Measurements from ENCODE around the gene BDNF.

- TF ChIP-seq, protein P1, sequence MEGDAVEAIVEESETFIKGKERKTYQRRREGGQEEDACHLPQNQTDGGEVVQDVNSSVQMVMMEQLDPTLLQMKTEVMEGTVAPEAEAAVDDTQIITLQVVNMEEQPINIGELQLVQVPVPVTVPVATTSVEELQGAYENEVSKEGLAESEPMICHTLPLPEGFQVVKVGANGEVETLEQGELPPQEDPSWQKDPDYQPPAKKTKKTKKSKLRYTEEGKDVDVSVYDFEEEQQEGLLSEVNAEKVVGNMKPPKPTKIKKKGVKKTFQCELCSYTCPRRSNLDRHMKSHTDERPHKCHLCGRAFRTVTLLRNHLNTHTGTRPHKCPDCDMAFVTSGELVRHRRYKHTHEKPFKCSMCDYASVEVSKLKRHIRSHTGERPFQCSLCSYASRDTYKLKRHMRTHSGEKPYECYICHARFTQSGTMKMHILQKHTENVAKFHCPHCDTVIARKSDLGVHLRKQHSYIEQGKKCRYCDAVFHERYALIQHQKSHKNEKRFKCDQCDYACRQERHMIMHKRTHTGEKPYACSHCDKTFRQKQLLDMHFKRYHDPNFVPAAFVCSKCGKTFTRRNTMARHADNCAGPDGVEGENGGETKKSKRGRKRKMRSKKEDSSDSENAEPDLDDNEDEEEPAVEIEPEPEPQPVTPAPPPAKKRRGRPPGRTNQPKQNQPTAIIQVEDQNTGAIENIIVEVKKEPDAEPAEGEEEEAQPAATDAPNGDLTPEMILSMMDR (conservative IDR thresholded peaks at IDR 0.05; ENCODE audit: low read length) = no peak
- TF ChIP-seq EZH2phosphoT487 (IDR thresholded peaks at IDR 0.05; ENCODE audit: borderline replicate concordance, low read depth, low read length) = no peak
These were observed 11.5 kb upstream of the BDNF start for GRCh38 chr11:27711725-27712124.

Data from OCI-LY7 (cell line).